ENCODE results near the gene NPR3.

DNA sequence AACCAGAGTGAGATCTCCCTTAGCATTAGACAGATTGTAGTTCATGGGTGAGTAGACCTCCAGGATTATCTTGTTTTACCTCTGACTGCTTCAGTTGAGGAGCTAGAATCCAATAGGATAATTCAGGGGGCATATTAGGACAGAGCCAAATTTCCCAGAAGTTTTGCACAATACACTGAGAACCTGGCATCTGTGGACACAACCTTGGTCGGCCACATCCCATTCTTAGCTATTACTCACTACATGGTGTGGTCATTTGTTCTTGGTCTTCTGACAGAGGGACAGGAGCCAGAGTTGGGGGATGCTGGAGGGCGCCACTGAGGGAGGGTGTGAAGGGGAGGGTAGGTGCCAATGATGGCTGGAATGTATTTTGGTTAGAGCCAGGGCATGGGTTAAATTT is 66.6 kb downstream of the NPR3 start:
- TF ChIP-seq, protein P1, sequence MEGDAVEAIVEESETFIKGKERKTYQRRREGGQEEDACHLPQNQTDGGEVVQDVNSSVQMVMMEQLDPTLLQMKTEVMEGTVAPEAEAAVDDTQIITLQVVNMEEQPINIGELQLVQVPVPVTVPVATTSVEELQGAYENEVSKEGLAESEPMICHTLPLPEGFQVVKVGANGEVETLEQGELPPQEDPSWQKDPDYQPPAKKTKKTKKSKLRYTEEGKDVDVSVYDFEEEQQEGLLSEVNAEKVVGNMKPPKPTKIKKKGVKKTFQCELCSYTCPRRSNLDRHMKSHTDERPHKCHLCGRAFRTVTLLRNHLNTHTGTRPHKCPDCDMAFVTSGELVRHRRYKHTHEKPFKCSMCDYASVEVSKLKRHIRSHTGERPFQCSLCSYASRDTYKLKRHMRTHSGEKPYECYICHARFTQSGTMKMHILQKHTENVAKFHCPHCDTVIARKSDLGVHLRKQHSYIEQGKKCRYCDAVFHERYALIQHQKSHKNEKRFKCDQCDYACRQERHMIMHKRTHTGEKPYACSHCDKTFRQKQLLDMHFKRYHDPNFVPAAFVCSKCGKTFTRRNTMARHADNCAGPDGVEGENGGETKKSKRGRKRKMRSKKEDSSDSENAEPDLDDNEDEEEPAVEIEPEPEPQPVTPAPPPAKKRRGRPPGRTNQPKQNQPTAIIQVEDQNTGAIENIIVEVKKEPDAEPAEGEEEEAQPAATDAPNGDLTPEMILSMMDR (IDR thresholded peaks at IDR 0.05): no peak
- TF ChIP-seq POLR2A (IDR thresholded peaks at IDR 0.05) (no peak), POLR2AphosphoS5 (IDR thresholded peaks at IDR 0.05; ENCODE audit: insufficient read depth in 1 of 2, low read depth in 1 of 2) (no peak)
